GM12801 (cell line): Measurements from ENCODE around the gene PCDH9.

Experiments used
- TF ChIP-seq, protein P1 (sequence below): IDR thresholded peaks from one replicate; pipeline ENCODE4 v1.5.1; 2011; ENCODE audit warnings: control low read depth; ENCODE audit not compliant: insufficient read length; ENCODE audit errors: extremely low read depth

Gene PCDH9

DNA sequence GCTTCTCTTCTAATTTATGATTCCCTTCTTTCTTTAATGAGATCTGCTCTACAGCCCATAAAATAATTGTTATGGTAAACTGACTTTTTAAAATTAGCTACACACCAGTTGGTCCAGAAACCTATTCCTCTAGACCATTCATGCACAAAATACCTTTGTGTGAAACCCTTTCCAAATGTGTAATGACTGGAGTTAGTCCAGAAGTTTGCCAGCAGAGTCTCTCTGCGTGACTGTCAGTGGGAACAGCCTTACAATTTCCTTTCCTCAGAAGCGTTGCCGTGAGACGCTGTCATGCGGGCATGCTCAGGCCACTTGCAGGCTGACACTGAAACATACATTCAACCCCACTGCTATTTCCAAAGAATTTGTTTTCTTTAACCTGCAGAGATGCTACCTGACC, 965.2 kb downstream of the PCDH9 start:
- TF ChIP-seq, protein P1, sequence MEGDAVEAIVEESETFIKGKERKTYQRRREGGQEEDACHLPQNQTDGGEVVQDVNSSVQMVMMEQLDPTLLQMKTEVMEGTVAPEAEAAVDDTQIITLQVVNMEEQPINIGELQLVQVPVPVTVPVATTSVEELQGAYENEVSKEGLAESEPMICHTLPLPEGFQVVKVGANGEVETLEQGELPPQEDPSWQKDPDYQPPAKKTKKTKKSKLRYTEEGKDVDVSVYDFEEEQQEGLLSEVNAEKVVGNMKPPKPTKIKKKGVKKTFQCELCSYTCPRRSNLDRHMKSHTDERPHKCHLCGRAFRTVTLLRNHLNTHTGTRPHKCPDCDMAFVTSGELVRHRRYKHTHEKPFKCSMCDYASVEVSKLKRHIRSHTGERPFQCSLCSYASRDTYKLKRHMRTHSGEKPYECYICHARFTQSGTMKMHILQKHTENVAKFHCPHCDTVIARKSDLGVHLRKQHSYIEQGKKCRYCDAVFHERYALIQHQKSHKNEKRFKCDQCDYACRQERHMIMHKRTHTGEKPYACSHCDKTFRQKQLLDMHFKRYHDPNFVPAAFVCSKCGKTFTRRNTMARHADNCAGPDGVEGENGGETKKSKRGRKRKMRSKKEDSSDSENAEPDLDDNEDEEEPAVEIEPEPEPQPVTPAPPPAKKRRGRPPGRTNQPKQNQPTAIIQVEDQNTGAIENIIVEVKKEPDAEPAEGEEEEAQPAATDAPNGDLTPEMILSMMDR = no peak

DNA sequence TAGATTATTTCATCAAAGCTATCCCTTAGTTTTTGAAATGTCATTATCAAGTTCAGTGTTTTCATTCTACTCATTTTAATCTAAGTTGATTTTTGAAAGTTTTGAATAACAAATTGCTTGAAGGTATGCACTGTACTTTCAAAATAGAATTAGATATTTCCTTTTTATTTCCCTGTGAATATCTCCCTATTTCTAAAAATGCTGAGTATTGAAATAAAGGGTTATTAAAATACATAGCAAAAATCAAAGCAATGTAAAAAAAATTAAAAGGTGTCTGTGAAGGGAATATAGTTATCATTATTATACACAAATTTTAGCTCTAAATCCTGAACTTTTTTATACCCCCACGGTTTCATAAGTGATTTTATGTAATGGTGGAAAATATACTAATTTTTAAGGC, 967.8 kb downstream of the PCDH9 start:
- TF ChIP-seq, protein P1 = no peak
